HG03280 (cell line): Measurements from ENCODE around the gene ENDOG.

Experiments used
- ATAC-seq: cut with Tn5 transposase; IDR thresholded peaks from one replicate; pipeline ENCODE4 v1.9.1; 2021; ENCODE audit warnings: mild to moderate bottlenecking, moderate library complexity; ENCODE audit not compliant: unreplicated experiment

ENDOG gene

DNA sequence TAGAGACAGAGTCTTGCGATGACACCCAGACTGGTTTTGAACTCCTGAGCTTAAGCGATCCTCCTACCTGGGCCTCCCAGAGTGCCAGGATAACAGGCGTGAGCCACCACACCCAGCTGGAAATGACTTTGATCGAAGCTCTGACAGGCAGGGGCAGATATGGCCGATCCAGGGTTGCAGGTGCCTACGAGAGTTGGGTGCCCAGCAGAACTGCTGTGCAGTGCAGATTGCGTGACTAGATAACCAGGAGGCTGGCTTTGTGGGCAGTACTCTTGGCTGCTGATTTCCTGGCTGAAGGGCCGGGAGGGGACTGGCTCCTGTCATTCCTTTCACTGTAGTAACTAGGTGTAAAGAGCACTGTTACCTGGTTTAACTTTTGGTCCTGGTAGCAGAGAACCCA, 19.4 kb upstream of the ENDOG start:
- no peak for ATAC-seq

- no peak for ATAC-seq
Measured at GRCh38 chr9:128800061-128800460, 18.2 kb upstream of the ENDOG start.

DNA sequence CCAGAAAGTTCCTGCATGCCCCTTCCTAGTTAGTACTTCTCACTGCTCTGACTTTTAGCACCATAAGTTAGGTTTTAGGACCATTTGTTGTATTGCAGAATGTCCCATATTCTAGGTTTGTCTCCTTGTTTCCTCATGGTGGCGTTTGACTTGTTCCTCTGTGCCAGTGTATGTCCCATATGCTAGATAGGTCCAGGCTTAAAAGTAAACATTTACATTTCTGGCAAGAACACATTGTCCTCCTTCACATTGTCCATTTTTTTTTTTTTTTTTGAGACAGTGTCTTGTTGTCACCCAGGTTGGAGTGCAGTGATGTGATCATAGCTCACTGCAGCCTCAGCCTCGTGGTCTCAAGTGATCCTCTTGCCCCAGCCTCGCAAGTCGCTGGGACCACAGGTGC, 15.8 kb upstream of the ENDOG start:
- no peak for ATAC-seq

DNA sequence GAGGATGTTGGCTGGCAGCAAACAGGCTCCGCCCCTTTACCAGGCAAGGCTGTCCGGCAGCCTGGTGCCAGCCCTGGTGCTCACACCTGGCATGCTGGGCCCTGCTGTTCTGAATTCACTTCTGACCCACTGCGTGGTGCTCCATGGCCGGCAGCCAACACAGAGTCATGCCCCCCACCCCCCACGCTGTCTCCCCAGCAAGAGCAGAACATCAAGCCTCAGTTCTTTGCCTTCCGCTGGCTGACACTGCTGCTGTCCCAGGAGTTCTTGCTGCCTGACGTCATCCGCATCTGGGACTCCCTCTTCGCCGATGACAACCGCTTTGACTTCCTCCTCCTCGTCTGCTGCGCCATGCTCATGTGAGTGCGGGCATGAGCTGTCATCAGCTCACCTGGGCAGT, 12.6 kb upstream of the ENDOG start:
- no peak for ATAC-seq

DNA sequence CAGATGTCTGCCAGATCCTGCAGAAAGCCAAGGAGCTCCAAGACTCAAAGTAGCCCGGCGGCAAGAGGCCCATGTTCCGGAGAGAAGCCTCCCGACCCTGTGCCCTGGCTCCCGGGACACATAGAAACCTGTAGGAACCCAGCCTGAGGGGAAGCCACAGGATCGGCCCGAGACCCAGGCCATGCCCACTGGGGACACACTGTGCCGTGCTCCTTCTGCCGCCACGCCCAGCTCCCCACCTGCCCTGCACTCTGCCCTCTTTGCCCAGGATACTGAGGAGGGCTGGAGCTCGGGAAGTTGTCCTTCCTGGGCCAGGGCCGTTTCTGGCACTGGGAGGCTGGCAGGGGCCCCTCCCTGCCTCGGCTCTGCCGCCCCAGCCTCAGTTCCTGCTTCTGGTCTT, 10.5 kb upstream of the ENDOG start:
- no peak for ATAC-seq

- ATAC-seq: no peak
Measured at GRCh38 chr9:128808543-128808942, 9.8 kb upstream of the ENDOG start.

GRCh38 chr9:128809036-128809599, 9.2 kb upstream of the ENDOG start:
- no peak for ATAC-seq

GRCh38 chr9:128809831-128810230, 8.5 kb upstream of the ENDOG start:
- ATAC-seq: no peak

GRCh38 chr9:128810873-128811272, 7.4 kb upstream of the ENDOG start:
- ATAC-seq: no peak

DNA sequence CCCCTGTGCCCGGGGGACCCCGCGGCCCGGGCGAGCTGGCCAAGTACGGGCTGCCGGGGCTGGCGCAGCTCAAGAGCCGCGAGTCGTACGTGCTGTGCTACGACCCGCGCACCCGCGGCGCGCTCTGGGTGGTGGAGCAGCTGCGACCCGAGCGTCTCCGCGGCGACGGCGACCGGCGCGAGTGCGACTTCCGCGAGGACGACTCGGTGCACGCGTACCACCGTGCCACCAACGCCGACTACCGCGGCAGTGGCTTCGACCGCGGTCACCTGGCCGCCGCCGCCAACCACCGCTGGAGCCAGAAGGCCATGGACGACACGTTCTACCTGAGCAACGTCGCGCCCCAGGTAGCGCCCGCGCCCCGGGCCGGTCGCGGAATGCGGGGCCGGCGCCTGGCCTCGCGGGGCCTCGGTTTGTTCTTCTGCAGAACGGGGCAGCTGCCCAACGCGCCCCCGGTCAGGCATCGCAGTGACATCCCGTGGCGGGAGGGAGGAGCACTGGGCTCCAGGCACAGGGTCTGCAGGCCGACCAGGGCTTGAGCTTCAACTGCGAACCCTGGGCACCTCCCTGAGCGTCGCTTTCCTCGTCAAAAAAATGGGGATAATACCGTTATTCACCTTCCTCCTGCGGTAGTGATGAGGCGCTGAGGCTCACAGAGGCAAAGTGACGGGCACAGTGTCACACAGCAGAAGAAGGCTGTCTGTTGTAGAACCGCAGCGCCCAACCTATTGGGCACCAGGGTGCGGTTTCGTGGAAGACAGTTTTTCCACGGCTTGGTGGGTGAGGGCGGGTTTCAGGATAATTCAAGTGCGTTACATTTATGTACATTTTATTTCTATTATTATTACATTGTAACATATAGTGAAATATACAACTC, 777 bp downstream of the ENDOG start:
- ATAC-seq: peak; percentile 27

GRCh38 chr9:128819716-128820664, 1.7 kb downstream of the ENDOG start:
- no peak for ATAC-seq

DNA sequence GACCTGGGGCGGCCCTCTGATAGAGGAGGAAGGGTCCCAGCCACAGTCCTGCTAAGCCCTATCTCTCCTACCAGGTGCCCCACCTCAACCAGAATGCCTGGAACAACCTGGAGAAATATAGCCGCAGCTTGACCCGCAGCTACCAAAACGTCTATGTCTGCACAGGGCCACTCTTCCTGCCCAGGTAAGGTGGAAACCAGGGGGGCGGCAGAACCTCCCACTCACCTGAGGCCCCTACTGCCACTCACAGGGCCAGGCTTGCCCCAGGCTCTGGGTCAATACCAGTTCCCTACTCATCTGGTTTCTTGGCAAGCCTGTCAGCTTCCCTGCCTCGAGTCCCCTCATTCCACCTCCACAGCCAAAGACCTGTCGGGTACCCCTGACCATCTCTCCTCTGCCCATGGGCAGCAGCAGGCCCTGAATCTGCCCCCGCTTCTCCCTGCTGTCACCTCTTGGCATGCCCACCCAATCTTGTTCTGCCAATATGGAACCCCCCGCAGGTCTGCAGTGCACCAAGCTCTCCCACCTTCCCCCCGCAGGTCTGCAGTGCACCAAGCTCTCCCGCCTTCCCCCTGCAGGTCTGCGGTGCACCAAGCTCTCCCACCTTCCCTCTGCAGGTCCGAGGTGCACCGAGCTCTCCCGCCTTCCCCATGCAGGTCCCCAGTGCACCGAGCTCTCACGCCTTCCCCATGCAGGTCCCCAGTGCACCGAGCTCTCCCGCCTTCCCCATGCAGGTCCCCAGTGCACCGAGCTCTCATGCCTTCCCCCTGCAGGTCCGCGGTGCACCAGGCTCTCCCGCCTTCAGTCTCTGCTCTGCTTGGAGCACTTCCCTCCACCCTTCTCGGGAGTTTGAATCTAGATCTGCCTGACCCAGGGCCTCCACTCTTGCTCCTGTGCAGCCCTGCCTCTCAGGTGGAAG, 2.6 kb downstream of the ENDOG start:
- ATAC-seq: no peak

DNA sequence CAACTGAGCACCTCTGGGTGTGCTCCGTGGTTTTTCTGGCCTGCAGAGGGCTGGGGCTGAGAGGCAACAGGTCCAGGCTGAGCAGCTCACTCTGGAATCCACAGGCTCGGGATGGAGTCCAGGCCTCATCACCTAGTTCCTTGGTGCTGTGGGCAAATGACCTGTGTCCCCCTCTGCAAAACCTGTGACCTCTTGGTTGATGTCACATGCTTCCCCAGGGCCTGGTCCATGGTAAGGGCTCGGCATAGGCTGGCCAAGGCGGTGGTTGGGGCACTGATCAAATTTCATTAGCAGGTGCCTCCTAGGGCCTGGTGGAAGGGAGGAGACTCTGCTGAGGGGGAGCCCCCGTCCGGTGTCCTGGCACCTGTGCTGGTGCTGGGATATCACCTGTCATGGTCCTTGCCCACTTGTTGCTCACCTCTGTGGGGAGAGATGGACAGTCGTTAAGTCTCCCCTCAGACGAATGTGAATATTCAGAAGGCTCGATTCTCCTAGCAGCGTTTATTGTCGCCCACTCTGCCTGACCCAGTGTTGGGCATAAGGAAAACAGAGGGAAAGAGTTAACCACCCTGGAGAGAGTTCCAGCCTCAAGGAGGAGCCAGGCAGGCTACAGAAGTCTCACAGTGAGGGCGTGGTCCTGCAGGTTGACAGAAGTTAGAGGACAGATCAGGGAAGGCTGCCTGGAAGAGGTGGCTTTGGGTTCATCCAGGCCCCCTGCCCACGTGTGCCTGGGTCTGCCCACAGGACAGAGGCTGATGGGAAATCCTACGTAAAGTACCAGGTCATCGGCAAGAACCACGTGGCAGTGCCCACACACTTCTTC, 3.5 kb downstream of the ENDOG start:
- ATAC-seq: no peak

- no peak for ATAC-seq
Measured at GRCh38 chr9:128822407-128823042, 4.2 kb downstream of the ENDOG start.

GRCh38 chr9:128823362-128823902, 5.1 kb downstream of the ENDOG start:
- ATAC-seq: no peak

- ATAC-seq: no peak
Measured at GRCh38 chr9:128823903-128824406, 5.7 kb downstream of the ENDOG start.

DNA sequence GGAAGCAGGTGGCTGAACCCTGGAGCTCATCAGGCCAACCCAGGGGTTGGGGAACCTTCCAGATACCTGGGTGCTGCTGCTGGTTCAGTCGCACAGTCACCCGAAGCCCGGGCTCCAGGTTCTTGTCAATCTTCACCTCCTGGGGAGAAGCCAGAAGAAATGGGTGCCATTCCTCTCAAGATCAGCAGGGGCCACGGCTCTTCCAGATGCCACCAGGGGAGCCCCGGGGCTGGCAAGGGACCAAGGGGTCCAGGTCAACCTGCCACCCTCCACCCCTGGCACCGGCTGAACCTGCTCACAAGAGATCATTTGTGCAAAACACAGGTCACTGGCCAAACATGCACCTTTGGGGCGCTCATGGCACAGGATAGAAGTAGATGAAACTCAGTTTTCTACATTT, 6.6 kb downstream of the ENDOG start:
- ATAC-seq: no peak

DNA sequence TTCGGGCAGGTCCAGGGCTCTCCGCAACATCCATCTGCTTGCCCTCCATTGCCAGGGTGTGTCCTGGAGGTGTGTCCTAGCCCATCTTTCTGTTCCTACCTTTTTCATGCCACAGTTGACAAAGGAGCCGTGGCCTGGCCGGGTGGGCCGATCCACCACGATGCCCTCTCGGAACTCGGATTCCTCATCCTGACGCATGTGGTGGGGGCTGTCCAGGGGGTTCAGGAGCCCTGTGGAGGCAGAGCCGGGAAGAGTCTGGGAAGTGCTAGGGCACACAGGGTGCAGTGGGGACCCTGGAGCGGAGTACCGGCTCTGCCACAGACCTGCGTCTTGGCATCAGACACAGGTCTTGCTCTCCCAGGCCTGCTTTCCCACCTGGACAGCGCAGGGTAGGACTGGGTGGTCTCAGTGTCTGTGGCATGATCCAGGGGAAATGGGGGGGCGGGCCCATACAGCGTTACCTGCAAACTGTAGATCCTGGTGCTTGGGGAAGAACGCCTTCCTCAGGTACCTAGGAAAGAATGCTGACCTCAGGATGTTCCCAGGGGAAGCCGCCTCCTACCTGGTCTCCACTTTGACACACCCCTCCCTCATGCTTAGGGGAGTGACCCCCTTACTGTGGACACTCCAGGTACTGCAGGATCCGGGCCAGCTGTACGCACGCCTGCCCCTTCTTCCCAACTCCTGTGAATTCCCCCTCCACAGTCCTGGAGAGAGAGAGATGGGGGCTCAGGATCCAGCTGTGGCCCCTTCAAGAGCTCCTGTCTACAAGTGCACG, 7.8 kb downstream of the ENDOG start:
- ATAC-seq: no peak
